Sigmoid colon (tissue), 4 donors: ENCODE measurements around the gene HCRT.

Experiments
- EP300 ChIP-seq, 4 donors: sonication (generic); formaldehyde crosslinking; IDR thresholded peaks; one replicate each; pipeline ENCODE4 v1.6.1; 2017; ENCODE audit warnings: antibody characterized with exemption in 4 of 4
- POLR2A ChIP-seq, 2 donors: fragments of 450-650 bp; IDR thresholded peaks; one replicate each; pipeline ENCODE4 v1.6.1; 2016; ENCODE audit warnings: antibody characterized with exemption in 2 of 2, mild to moderate bottlenecking in 2 of 2, moderate library complexity in 2 of 2
- POLR2AphosphoS5 ChIP-seq, 4 donors: sonication (generic); formaldehyde crosslinking; IDR thresholded peaks; one replicate each; pipeline ENCODE4 v1.6.1; 2017; ENCODE audit warnings: antibody characterized with exemption in 4 of 4
- TF ChIP-seq, protein P1 (sequence below), 4 experiments: fragments of 450-650 bp in 3 of 4; fragments of 200-600 bp in 1 of 4; IDR thresholded peaks; one replicate each; pipeline ENCODE4 v1.5.1; 2016 to 2019; ENCODE audit warnings: antibody characterized with exemption in 4 of 4, mild to moderate bottlenecking in 3 of 4, moderate library complexity in 2 of 4

- TF ChIP-seq, protein P1, sequence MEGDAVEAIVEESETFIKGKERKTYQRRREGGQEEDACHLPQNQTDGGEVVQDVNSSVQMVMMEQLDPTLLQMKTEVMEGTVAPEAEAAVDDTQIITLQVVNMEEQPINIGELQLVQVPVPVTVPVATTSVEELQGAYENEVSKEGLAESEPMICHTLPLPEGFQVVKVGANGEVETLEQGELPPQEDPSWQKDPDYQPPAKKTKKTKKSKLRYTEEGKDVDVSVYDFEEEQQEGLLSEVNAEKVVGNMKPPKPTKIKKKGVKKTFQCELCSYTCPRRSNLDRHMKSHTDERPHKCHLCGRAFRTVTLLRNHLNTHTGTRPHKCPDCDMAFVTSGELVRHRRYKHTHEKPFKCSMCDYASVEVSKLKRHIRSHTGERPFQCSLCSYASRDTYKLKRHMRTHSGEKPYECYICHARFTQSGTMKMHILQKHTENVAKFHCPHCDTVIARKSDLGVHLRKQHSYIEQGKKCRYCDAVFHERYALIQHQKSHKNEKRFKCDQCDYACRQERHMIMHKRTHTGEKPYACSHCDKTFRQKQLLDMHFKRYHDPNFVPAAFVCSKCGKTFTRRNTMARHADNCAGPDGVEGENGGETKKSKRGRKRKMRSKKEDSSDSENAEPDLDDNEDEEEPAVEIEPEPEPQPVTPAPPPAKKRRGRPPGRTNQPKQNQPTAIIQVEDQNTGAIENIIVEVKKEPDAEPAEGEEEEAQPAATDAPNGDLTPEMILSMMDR (IDR thresholded peaks at IDR 0.05): no peak
- TF ChIP-seq EP300 (IDR thresholded peaks at IDR 0.05) (no peak), POLR2A (IDR thresholded peaks at IDR 0.05) (no peak), POLR2AphosphoS5 (IDR thresholded peaks at IDR 0.05) (no peak)
Measured at GRCh38 chr17:42167807-42168206, 17.4 kb downstream of the HCRT start.
